ENCODE results near the gene CWC27.

CWC27 gene

DNA sequence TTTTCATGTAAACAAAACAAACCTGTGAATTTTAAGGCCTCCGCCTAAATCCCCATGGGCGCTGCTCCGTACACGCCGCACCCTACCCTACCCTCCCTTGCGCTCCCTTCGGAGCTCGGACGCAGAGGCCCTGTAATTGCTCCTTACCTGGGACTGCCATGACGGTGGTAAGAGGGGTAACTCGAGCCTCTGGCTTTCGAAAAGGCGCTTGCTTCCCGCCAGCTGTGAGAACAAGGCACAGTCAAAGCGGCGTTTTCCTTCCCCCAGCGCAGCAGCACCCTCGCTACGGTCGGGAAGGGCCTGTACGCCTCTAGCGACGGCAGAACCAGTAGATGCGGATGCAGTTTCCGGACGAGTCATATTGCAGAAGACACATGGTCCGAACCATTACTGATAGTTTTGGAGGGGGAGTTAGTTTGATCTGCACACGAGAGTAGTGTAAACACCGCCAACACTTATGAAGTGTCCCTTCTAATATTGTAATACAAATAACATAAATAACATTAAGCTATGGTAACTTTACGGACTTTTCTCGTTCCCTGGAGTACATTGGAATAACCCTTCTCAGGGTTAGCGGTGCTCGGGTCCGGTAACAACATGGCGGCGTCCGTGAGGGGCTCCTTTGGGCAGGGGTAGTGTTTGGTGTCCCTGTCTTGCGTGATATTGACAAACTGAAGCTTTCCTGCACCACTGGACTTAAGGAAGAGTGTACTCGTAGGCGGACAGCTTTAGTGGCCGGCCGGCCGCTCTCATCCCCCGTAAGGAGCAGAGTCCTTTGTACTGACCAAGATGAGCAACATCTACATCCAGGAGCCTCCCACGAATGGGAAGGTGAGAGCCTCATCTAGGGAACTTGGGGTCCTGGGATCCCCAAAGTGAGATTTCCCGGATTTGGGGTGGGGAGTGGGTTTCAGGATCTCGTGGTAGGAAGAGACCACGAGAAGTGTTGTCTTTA lies at the start of gene CWC27, which contains the start of gene SREK1IP1:
Gene CWC27, plus strand, starts transcription at position 573 of the 955 bp plus-strand sequence. Its CDS starts 217 bp downstream, at position 790.
Gene SREK1IP1, minus strand, starts transcription at position 334 of the 955 bp plus-strand sequence. Its CDS starts 174 bp downstream, at position 160.
- TF ChIP-seq CTCF (IDR thresholded peaks at IDR 0.05): no peak

DNA sequence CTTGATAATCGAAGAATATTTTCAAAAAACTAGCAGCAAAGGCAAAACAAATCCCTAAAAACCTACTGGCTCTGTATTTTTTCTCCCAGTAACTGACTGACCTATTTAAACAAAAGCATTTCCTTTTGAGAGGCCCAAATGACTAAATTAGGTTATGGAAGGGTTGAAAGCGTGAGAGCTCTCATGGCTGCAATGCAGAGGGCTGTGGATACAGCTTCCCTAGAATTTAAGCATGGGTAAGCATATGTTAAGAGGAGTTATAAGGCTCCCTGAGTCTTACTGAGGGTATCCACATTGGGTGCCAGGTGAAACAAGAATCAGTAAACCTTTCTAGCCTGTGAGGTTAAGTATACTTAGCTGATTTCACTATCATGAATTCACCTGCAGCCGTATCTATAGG lies 46.1 kb upstream of the CWC27 start:
- TF ChIP-seq CTCF (IDR thresholded peaks at IDR 0.05): no peak

DNA sequence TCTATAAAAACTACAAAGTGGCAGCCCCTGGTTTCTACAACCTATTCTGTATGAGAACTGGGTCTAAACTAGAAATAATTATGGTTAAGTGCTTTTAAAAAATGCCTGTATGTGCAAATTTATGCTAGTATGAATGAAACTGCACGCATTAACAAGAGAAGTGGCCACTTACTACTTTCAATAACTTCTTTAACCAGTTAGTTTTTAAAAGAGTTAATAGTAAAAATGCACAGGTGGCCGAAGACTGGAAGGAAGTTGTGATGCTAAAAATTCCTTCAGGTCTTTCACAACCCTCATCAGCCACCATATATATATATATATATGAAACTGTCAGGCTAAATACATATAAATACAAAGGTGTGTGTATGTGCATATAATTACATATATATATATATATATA lies 41.6 kb upstream of the CWC27 start:
- no peak for TF ChIP-seq CTCF (IDR thresholded peaks at IDR 0.05)

DNA sequence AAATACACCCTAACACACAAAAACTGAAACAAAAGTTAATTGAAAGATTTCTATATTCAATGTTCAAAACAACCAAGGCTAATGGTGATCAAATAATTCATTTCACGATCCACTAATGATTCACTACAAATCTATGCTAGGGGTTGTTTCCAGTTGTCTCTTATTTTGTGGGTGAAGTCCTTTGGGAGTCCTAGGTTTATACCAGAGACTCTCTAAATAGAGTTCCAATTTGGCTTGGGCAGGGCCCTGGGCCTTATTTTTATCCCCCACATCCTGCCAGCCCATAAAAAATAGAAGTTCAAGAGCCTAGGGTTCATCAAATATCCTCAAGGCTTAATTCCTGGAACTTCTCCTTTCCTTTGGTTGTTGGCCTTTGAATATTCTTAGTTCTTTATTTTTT lies 26.3 kb upstream of the CWC27 start:
- TF ChIP-seq CTCF (IDR thresholded peaks at IDR 0.05): no peak

DNA sequence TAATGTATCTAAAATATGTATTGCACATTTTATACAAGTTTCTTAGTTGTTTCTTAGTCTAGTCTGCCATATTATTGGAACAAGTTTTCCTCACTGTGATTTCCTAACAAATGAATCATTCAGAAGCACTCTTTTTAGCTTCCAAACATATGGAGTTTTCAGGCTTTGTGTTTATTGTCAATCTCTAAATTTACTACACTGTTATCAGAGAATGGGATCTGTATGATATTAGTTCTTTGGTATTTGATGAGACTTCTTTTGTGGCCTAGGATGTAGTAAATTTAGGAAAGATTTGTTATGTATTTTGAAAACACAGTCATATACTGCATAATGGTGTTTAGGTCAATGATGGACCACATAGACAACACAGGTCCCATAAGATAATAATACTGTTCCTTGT lies 25.9 kb upstream of the CWC27 start:
- no peak for TF ChIP-seq CTCF (IDR thresholded peaks at IDR 0.05)

DNA sequence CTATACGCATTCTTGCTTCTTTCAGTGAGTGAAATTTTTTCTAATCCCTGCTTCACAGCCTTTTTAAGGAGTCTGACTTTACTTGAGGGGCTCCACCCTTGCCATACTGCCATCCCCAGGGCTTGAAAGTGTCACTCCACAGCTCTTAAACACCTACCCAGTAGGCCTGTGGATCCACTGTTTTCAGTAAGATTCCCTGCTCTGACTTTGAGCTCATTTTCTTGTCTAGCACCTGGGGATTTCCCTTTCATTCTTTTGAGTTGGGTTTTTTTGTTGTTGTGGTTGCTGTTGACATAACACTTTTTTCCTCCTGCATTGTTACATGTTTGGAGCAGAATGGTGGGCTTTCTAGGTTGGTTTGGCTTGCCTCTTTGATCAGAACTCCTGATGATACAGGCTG lies 23.8 kb upstream of the CWC27 start:
- TF ChIP-seq CTCF (IDR thresholded peaks at IDR 0.05): no peak

- no peak for TF ChIP-seq CTCF (IDR thresholded peaks at IDR 0.05)
Observed at GRCh38 chr5:64746446-64746845, 22.3 kb upstream of the CWC27 start.
